DOHH2 (cell line): ENCODE data around the gene KCNJ12.
"Not testable (repeated sequence)": the region's sequence is repeated elsewhere in the genome, so short reads cannot be mapped to it uniquely, and the experiment has no call there.

ENCODE experiments used
- CTCF ChIP-seq: fragments of 200-600 bp; sonication (generic); IDR thresholded peaks from one replicate; pipeline ENCODE4 v1.5.1; 2014; ENCODE audit warnings: antibody characterized with exemption, mild to moderate bottlenecking, low read depth, low read length; ENCODE audit not compliant: poor library complexity, severe bottlenecking
- EZH2phosphoT487 ChIP-seq: fragments of 200-600 bp; sonication (generic); IDR thresholded peaks from 2 replicates; pipeline ENCODE4 v1.6.1; 2017; ENCODE audit warnings: borderline replicate concordance, mild to moderate bottlenecking, antibody characterized with exemption, low read length, moderate library complexity, mixed read lengths

DNA sequence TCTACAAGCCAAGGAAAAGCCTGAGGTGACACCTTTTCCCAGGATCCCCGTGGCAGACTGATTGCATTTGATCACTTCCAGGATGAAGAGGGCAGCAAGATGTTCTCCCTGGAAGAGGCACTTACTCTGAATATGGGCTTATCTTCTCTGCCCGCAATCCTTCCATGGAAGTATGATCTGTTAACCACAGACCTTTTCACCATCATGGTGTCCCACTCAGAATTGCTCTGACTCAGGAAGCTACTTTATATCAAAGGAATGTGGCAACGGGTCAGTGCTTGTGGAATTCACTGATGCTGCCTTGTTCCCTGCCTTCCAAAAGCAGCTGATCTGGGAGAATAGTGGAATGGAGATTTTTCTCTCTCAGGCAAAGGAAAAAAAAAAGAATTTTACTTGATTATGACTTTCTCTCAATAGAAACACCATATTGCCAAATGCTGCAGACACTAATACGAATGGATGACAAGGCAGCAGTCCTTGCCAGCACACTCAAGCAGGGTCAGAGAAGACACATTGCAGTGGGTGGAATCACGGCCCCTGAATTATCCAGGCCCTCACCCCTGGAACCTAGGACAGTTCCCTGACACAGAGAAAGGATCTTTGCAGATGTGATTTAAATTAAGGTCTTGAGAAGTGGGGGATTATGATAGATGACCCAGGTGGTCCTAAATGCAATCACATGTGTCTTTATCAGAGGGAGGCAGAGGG lies 53.9 kb downstream of the KCNJ12 start:
- not testable (repeated sequence) for TF ChIP-seq CTCF, EZH2phosphoT487
